Activated T-cell treated with anti-CD3 and anti-CD28 coated beads, Interleukin-2, amount 50 U/mL, for 72 hours (primary cell): ENCODE measurements around the gene PINLYP. TPM values are rescaled to one million over a fixed set of nuclear protein-coding genes. Genes with fewer than 3 reads are reported as not detected.
A peak's percentile ranks its signal among the peaks of the same experiment; 100 is the strongest.

ENCODE experiments used
- ATAC-seq, 2 donors: fragments of 150-1000 bp; cut with Tn5 transposase; replicated peaks in 1 of 2; 2 replicates each; pipeline ENCODE4 v1.10.0; 2021; ENCODE audit warnings: moderate library complexity in 2 of 2, mild to moderate bottlenecking in 1 of 2
- DNase-seq, 2 donors: peaks; one replicate each; pipeline ENCODE4 v3.0.0; 2021 to 2022; ENCODE audit warnings: mixed read lengths in 1 of 2
- H3K27ac Mint-ChIP-seq: one replicate; pipeline ENCODE4 v1.8.0; 2022; ENCODE audit warnings: mild to moderate bottlenecking, moderate library complexity, mixed read lengths
- H3K27me3 Mint-ChIP-seq: one replicate; pipeline ENCODE4 v1.8.0; 2022; ENCODE audit warnings: low read depth, mixed read lengths
- H3K36me3 Mint-ChIP-seq, 2 donors: one replicate each; pipeline ENCODE4 v1.8.0; 2022; ENCODE audit warnings: mixed read lengths in 2 of 2, mild to moderate bottlenecking in 1 of 2; ENCODE audit not compliant: insufficient read depth in 2 of 2
- H3K4me1 Mint-ChIP-seq: one replicate; pipeline ENCODE4 v1.8.0; 2022; ENCODE audit warnings: low read depth, mixed read lengths
- H3K4me3 Mint-ChIP-seq, 2 donors: one replicate each; pipeline ENCODE4 v1.8.0; 2022; ENCODE audit warnings: mild to moderate bottlenecking in 2 of 2, mixed read lengths in 2 of 2, moderate library complexity in 2 of 2
- H3K9me3 Mint-ChIP-seq, 2 donors: one replicate each; pipeline ENCODE4 v1.8.0; 2022; ENCODE audit warnings: mixed read lengths in 2 of 2
- total RNA-seq, 2 donors: library from RNA; stranded (reverse); gene quantifications; one replicate each; pipeline ENCODE4 v1.2.3, GENCODE V29; 2022

Gene PINLYP
- total RNA-seq, 2 donors from 2014 or later, result 8.9 to 18.1 TPM

DNA sequence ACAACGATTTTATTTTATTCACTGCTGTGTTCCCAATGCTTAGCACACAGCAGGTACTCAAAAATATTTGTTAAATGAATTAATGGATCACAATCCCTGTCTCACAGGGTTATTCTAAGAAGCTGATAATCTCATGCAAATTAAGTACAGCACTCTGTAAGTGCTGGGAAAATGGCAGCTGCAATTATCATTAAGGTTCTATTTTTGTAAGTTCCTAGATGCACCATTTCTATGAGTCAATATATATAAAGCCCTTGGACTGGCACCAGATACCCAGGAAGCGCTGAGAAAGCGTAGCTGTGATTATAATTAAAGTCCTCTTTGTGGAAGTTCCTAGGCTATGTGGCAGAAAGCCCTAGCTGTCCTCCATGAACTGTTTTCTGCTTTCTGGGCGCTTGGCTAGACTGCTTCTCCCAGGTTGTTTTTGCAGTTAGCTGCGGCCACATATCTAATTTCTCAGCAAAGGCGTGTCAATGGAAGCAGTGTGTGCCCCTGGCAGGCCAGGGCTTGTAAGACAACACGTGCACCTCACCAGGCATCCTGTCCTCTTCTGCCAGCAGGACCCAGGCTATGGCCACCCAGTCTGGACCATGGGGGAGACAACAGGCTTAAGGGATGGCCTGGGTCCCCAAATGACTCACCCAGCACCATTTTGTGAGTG, 31.1 kb downstream of the PINLYP start:
- Mint-ChIP-seq H3K27ac (no peak overlapping the region), H3K4me1 (peaks cover 6% of the 10 kb centered on the region), H3K4me3 (no peak overlapping the region), H3K27me3 (no peaks in the 10 kb centered on the region), H3K9me3 (no peaks in the 10 kb centered on the region), H3K36me3 (peaks cover 0 to 2% of the 10 kb centered on the region in 2 donors)
- no peak for ATAC-seq
- DNase-seq, result no peak

DNA sequence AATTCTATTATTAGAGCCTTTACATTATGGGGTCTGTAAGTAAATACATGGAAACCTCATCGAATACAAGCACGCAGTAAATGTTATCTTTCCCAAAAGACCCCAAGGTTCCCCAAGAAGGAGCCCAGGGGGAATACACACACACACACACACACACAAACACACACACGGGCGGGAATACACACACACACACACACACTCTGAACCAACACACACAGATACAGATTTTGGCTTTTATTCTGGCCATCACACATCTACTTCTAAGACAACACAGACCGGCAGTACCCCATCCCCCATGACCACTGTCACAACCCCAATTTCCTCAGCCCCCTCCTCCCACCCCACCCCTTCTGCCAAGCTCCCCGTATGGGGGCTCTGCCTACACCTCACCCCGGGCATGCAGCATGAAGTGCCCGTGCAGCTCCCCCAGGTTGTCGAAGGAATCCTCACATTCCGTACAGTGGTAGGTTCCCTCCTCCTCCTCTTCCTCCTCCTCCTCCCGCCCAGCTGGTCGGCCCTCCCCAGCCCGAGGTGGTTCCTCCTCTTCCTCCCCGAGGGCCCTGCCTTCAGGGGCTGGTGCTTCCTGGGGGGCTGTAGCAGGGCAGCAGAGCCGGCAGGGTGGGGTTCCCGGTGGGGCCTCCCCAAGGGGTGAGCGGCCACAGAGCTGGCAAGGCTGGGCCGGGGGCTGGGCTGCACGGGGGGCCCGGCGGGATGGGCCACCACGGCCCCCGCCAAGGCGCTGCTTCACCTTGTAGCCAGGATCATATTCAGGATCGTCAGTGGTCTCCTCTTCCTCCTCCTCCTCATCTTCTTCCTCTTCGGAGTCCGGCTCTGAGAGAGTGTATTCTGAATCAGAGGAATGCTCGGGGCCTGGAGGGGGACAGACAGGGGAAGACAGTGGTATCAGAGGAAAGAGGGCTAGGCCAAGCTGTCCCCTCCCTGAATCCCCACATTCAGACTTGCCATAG, 31.9 kb downstream of the PINLYP start:
- Mint-ChIP-seq H3K27ac (no peak overlapping the region), H3K36me3 (peaks cover 0 to 2% of the 10 kb centered on the region in 2 donors), H3K9me3 (no peaks in the 10 kb centered on the region), H3K4me1 (peaks cover 6% of the 10 kb centered on the region), H3K4me3 (no peak overlapping the region), H3K27me3 (no peaks in the 10 kb centered on the region)
- ATAC-seq (no peak), DNase-seq (no peak)

DNA sequence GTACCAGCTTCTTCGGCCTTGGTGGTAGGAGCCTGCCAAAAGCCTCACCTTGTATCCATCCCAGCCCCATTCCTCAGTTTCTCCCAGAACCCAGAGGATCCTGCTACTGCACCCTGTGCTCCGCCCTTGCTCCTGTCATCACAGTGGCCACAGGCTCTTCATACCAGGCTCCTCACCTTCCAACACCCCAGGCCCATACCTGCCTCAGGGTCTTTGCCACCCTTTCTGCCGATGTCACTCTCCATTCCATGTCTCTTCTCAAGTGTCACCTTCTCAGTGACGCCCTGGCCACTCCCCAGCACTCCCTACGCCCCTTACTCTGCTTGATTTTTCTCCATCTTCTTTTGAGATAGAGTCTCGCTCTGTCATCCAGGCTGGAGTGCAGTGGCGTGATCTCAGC, 34.3 kb downstream of the PINLYP start:
- Mint-ChIP-seq H3K27me3 (no peaks in the 10 kb centered on the region), H3K4me3 (no peak overlapping the region), H3K36me3 (peaks cover 0 to 2% of the 10 kb centered on the region in 2 donors), H3K27ac (no peak overlapping the region), H3K4me1 (peaks cover 6% of the 10 kb centered on the region), H3K9me3 (no peaks in the 10 kb centered on the region)
- DNase-seq (no peak), ATAC-seq (no peak)

DNA sequence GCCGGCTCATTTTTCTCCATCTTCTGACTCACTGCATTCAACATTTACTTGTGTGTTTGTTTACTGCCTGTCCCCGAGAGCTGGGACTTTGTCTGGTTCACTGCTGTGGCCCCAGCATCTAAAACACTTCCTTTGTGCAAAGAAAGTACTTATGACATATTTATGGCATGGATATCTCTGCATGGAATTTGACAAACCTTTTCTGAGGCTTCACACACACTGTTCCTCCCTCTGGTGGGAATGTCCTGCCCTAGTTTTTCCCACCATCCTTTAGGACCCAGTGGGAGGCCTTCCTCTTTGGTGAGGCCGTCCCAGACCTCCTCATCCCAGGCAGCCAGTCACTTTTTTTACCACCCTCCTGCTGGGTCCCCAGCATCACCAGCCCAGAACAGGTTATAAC, 34.9 kb downstream of the PINLYP start:
- ATAC-seq, result no peak
- Mint-ChIP-seq H3K4me1 (peaks cover 6% of the 10 kb centered on the region), H3K9me3 (no peaks in the 10 kb centered on the region), H3K36me3 (peaks cover 0 to 2% of the 10 kb centered on the region in 2 donors), H3K27ac (no peak overlapping the region), H3K27me3 (no peaks in the 10 kb centered on the region), H3K4me3 (no peak overlapping the region)
- DNase-seq, result no peak

DNA sequence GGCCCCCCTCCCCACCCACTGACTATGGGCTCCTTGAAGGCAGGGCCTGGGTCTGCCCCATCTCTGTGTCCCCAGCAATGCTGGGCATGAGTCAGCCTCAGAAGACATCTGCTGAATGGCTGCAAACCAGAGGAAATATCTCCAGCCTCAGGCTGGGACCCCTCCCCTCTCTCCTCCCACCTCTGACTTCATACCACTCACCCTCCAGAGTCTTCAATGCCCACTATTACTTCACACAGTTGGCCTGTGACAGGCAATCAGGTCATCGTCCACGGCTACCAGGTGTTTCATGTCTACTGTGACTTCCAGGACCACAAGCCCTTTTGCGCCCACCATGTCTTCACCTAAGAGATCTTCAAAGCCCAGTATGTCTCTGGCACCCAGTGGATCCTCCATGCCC, 36.2 kb downstream of the PINLYP start, which contains the start of gene SRRM5:
Gene SRRM5, plus strand, starts transcription at position 301 of the 400 bp plus-strand sequence. Its CDS starts 34 bp downstream, at position 335.
- Mint-ChIP-seq H3K36me3 (peaks cover 0 to 2% of the 10 kb centered on the region in 2 donors), H3K4me1 (peaks cover 6% of the 10 kb centered on the region), H3K27ac (peak within 1 kb of the TSS; percentile 18), H3K9me3 (no peaks in the 10 kb centered on the region), H3K4me3 (no peak within 1 kb of the TSS), H3K27me3 (no peaks in the 10 kb centered on the region)
- DNase-seq (no peak), ATAC-seq (no peak)

DNA sequence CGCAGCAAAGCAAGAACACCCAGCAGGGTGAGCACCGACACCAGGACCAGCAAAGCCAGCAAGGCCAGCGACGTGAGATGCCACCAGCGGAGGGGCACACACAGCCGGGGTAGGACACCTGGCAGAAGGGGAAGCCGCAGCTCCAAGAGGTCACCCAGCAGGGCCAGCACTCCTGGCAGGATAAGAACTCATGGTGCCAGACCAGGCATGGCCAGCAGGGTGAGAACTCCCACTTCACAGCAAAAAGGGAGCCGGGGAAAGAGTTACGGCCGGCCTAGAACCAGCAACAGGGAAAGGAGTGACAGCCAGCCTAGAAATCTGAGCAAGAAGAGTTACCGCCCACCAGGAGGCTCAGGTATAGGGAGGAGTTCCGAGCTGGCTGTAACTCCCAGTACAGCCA, 36.8 kb downstream of the PINLYP start:
- Mint-ChIP-seq H3K36me3 (peaks cover 0 to 2% of the 10 kb centered on the region in 2 donors), H3K4me1 (peaks cover 6% of the 10 kb centered on the region), H3K9me3 (no peaks in the 10 kb centered on the region), H3K27ac (no peak overlapping the region), H3K4me3 (no peak overlapping the region), H3K27me3 (no peaks in the 10 kb centered on the region)
- DNase-seq (no peak), ATAC-seq (no peak)

DNA sequence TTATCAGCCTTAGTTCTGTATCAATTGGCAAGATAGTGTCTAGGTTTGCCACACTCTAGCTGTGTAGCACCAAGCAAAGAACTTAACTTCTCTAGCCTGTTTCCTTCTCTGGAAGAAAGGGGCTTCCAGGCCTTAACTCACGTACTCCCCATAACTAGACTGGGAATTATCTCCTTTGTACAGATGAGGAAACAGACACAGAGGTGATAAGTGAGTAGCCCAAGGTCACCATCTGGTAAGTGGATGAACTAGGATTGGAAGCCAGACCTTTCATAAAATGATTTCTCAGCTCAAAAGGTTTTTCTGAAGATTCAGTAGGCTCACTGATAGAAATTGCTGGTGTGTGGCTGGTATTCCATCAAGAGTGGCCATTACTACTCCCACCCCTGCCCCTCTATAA, 40.7 kb downstream of the PINLYP start:
- no peak for ATAC-seq
- Mint-ChIP-seq H3K36me3 (peaks cover 0 to 4% of the 10 kb centered on the region in 2 donors), H3K4me1 (peaks cover 17% of the 10 kb centered on the region), H3K9me3 (no peaks in the 10 kb centered on the region), H3K4me3 (no peak overlapping the region), H3K27me3 (no peaks in the 10 kb centered on the region), H3K27ac (no peak overlapping the region)
- DNase-seq, result no peak

DNA sequence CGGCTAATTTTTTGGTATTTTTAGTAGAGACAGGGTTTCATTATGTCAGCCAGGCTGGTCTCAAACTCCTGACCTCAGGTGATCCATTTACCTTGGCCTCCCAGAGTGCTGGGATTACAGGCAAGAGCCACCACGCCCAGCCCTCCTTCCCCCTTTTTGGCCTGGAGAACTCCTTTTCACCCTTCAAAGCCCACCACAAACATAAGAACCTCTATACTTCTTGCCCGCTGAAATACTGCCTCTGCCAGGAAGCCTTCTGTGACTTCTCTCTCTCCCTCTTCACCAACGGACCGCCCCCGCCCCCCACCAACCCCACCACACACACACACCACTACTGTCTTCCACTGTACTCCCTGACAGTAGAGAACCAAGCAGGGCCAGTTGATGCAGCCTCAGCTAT, 41.4 kb downstream of the PINLYP start:
- H3K36me3 Mint-ChIP-seq, result peaks cover 0 to 4% of the 10 kb centered on the region in 2 donors
- DNase-seq, result no peak
- peak overlapping the region; percentile 45 for H3K27ac Mint-ChIP-seq
- H3K9me3 Mint-ChIP-seq, result no peaks in the 10 kb centered on the region
- H3K27me3 Mint-ChIP-seq, result no peaks in the 10 kb centered on the region
- H3K4me1 Mint-ChIP-seq, result peaks cover 17% of the 10 kb centered on the region
- no peak overlapping the region for H3K4me3 Mint-ChIP-seq
- no peak for ATAC-seq

DNA sequence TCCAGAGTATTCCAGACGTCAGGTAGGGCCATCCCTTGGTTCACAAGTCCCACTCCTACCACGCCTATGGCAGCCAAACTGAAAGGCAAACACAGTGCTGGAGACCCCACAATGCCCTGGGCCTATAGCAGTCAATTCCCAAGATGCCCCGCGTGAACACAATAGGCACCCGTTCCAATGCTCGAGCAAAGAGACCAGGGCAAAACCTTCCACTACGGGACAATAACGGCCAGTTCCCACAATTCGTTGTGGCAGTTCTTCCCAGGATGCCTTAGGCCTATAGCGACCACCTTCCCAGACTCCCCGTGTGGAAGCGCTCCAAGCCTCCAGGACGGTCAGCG, 43.3 kb downstream of the PINLYP start:
- Mint-ChIP-seq H3K27me3 (no peaks in the 10 kb centered on the region), H3K27ac (peak overlapping the region; percentile 99), H3K4me3 (peak overlapping the region; percentile 96 to 99), H3K36me3 (peaks cover 0 to 3% of the 10 kb centered on the region in 2 donors), H3K4me1 (peaks cover 20% of the 10 kb centered on the region), H3K9me3 (no peaks in the 10 kb centered on the region)
- ATAC-seq (peak; percentile 35 to 36), DNase-seq (peak; percentile 50 to 58)

DNA sequence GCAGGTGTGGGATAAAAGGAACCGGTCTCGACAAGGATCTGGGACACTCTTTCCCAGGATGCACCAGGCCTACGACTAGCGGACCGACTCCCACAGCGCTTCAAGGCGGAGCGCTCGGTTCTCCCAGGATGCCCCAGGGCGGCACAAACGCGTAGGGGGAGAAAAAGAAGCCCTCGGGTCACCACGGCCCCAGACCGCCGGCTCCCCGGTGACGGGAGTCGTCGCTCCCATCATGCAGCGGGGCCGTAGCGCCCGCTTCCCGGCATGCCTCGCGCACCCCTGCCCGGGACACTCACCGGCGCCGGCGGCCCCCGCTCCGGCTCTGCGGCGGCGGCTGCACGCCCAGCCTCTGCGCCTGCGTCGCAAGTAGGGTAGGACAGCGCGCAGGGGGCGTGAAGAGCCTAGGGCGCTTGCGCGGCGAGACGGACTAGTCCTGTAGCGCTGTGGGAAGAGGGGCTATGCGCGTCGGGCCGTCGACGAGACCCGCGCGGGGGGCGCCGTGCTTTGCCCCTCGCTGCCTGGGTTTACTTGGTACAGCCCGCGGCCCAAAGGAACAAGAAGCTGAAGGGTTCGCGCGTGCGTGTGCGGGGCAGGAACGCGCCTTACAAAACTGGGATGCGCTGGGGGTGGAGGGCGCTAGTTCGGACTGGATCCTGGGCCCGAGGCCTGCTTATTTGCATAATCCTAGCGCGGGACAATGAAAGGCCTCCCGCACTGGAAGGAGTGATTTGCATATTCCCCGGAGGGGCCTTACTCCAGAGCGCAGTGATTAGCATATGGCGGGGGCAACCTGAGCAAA, 43.9 kb downstream of the PINLYP start, which contains the start of gene ZNF428:
Gene ZNF428, minus strand, starts transcription at position 368 of the 799 bp plus-strand sequence. CDS start 5,325 bp downstream, outside the sequence.
- H3K9me3 Mint-ChIP-seq, result no peaks in the 10 kb centered on the region
- H3K36me3 Mint-ChIP-seq, result peaks cover 0 to 3% of the 10 kb centered on the region in 2 donors
- H3K4me3 Mint-ChIP-seq, result peak within 1 kb of the TSS; percentile 96 to 99
- ATAC-seq (peak; percentile 92 to 95), DNase-seq (peak; percentile 92)
- H3K4me1 Mint-ChIP-seq, result peaks cover 25% of the 10 kb centered on the region
- H3K27me3 Mint-ChIP-seq, result no peaks in the 10 kb centered on the region
- peak within 1 kb of the TSS; percentile 99 for H3K27ac Mint-ChIP-seq

DNA sequence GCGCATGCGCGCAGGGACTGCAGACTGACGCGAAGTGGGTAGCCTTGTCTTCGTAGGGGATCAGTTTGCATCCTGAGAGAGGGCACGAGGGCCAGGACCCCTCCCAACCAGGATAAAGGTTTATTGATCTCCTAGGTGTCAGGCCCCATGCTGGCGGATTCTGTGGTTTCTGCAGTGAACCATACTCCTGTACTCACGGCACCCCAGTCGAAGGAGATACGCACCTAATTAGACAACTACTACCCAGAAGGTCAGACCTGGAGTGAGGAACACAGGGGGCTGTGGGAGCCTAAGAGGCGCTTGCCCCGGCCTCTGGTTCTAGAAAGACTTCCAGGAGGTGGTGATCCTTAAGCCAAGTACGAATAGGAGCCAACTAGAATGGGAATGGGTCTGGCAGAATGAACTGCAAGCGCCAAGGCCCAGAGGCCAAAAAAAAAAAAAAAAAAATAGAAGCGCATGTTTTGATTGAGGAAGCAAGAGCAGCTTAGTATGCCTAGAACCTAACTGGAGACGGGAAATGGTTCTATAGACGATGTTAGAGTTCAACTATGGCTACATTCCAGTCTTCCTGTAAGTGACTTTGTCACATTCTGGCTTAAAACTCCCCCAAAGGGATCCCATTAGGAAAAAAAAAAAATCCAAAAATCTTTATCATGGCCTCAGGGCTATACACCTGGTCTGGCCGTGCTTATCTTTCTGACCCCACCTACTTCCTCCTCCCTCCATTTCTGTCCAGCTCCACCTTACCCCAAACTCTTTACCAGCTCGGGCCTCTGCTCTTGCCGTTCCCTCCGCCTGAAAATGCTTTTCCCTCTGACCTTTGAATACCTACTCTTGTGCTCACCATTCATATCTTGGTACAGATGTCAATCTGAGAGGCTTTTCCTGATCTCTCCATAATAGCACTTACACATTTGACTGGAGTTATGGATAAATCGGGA, 44.7 kb downstream of the PINLYP start:
- H3K36me3 Mint-ChIP-seq, result peaks cover 0 to 3% of the 10 kb centered on the region in 2 donors
- H3K4me1 Mint-ChIP-seq, result peaks cover 34% of the 10 kb centered on the region
- ATAC-seq (peak in 1 of 2 donors; percentile 2), DNase-seq (peak; percentile 88 to 89)
- no peaks in the 10 kb centered on the region for H3K27me3 Mint-ChIP-seq
- H3K27ac Mint-ChIP-seq, result peak overlapping the region; percentile 99
- H3K9me3 Mint-ChIP-seq, result no peaks in the 10 kb centered on the region
- H3K4me3 Mint-ChIP-seq, result peak overlapping the region; percentile 96 to 99

DNA sequence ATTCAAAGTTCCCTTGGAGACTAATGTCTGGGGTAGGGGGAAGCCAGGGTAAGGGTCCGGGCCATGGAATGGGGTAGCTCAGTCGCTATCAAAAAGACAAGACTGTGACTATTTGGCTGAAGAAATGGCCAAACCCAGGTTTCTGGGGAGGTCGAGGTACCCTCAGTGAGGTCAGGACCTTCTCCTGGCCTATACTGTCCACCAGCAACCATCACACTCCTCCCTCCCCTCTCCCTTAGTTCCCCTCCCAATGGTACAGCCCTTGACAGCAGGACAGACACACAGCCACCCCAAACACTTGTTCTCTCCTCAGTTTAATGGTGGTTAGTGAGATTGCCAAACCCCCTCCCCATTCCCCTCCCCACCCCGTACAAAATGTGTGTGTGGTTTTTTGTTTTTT, 46.5 kb downstream of the PINLYP start:
- ATAC-seq (no peak), DNase-seq (no peak)
- peaks cover 15% of the 10 kb centered on the region for H3K27me3 Mint-ChIP-seq
- no peak overlapping the region for H3K4me3 Mint-ChIP-seq
- peaks cover 0 to 3% of the 10 kb centered on the region in 2 donors for H3K36me3 Mint-ChIP-seq
- H3K4me1 Mint-ChIP-seq, result peaks cover 42% of the 10 kb centered on the region
- H3K9me3 Mint-ChIP-seq, result no peaks in the 10 kb centered on the region
- H3K27ac Mint-ChIP-seq, result no peak overlapping the region
